ENCODE data around the gene TTC21A. TPM values are rescaled to one million over a fixed set of nuclear protein-coding genes. Genes with fewer than 3 reads are reported as not detected.

The TTC21A gene
- total RNA-seq, 1 donor from 2014 or later, result 7.8 TPM

GRCh38 chr3:39110041-39110639, 2.7 kb downstream of the TTC21A start:
- H3K9me3 Mint-ChIP-seq (ENCODE audit: unreplicated experiment), result peaks cover 13% of the 10 kb centered on the region
- H3K36me3 Mint-ChIP-seq (ENCODE audit: unreplicated experiment), result peaks cover 4% of the 10 kb centered on the region
- peaks cover 9% of the 10 kb centered on the region for H3K27me3 Mint-ChIP-seq (ENCODE audit: unreplicated experiment)
- no peak for TF ChIP-seq CTCF (IDR thresholded peaks at IDR 0.05; ENCODE audit: partially characterized antibody, unreplicated experiment)
- H3K4me1 Mint-ChIP-seq (ENCODE audit: low read depth, unreplicated experiment), result peaks cover 17% of the 10 kb centered on the region
- DNase-seq, result no peak
- no peak overlapping the region for H3K4me3 Mint-ChIP-seq (ENCODE audit: unreplicated experiment)
- H3K27ac Mint-ChIP-seq (ENCODE audit: unreplicated experiment), result no peak overlapping the region

GRCh38 chr3:39112113-39112512, 4.6 kb downstream of the TTC21A start:
- no peak overlapping the region for H3K27ac Mint-ChIP-seq (ENCODE audit: unreplicated experiment)
- no peak for DNase-seq
- no peak overlapping the region for H3K4me3 Mint-ChIP-seq (ENCODE audit: unreplicated experiment)
- no peak for TF ChIP-seq CTCF (IDR thresholded peaks at IDR 0.05; ENCODE audit: partially characterized antibody, unreplicated experiment)
- H3K27me3 Mint-ChIP-seq (ENCODE audit: unreplicated experiment), result peaks cover 7% of the 10 kb centered on the region
- H3K4me1 Mint-ChIP-seq (ENCODE audit: low read depth, unreplicated experiment), result peaks cover 10% of the 10 kb centered on the region
- H3K9me3 Mint-ChIP-seq (ENCODE audit: unreplicated experiment), result peaks cover 7% of the 10 kb centered on the region
- peaks cover 4% of the 10 kb centered on the region for H3K36me3 Mint-ChIP-seq (ENCODE audit: unreplicated experiment)

- Mint-ChIP-seq H3K27me3 (ENCODE audit: unreplicated experiment) (peaks cover 7% of the 10 kb centered on the region), H3K4me3 (ENCODE audit: unreplicated experiment) (no peak overlapping the region), H3K27ac (ENCODE audit: unreplicated experiment) (no peak overlapping the region), H3K9me3 (ENCODE audit: unreplicated experiment) (peaks cover 6% of the 10 kb centered on the region), H3K4me1 (ENCODE audit: low read depth, unreplicated experiment) (peaks cover 10% of the 10 kb centered on the region), H3K36me3 (ENCODE audit: unreplicated experiment) (peaks cover 4% of the 10 kb centered on the region)
- no peak for DNase-seq
- no peak for TF ChIP-seq CTCF (IDR thresholded peaks at IDR 0.05; ENCODE audit: partially characterized antibody, unreplicated experiment)
Measured at GRCh38 chr3:39112535-39112934, 5.1 kb downstream of the TTC21A start.

- Mint-ChIP-seq H3K9me3 (ENCODE audit: unreplicated experiment) (no peaks in the 10 kb centered on the region), H3K27me3 (ENCODE audit: unreplicated experiment) (peaks cover 5% of the 10 kb centered on the region), H3K4me3 (ENCODE audit: unreplicated experiment) (no peak overlapping the region), H3K27ac (ENCODE audit: unreplicated experiment) (no peak overlapping the region), H3K36me3 (ENCODE audit: unreplicated experiment) (peaks cover 4% of the 10 kb centered on the region), H3K4me1 (ENCODE audit: low read depth, unreplicated experiment) (peaks cover 5% of the 10 kb centered on the region)
- no peak for DNase-seq
- no peak for TF ChIP-seq CTCF (IDR thresholded peaks at IDR 0.05; ENCODE audit: partially characterized antibody, unreplicated experiment)
Measured at GRCh38 chr3:39113291-39113690, 5.8 kb downstream of the TTC21A start.

- no peak for TF ChIP-seq CTCF (IDR thresholded peaks at IDR 0.05; ENCODE audit: partially characterized antibody, unreplicated experiment)
- H3K4me1 Mint-ChIP-seq (ENCODE audit: low read depth, unreplicated experiment), result no peaks in the 10 kb centered on the region
- DNase-seq, result no peak
- H3K27me3 Mint-ChIP-seq (ENCODE audit: unreplicated experiment), result peaks cover 5% of the 10 kb centered on the region
- H3K4me3 Mint-ChIP-seq (ENCODE audit: unreplicated experiment), result no peak overlapping the region
- H3K27ac Mint-ChIP-seq (ENCODE audit: unreplicated experiment), result no peak overlapping the region
- H3K9me3 Mint-ChIP-seq (ENCODE audit: unreplicated experiment), result no peaks in the 10 kb centered on the region
- H3K36me3 Mint-ChIP-seq (ENCODE audit: unreplicated experiment), result peaks cover 4% of the 10 kb centered on the region
Measured at GRCh38 chr3:39114456-39114855, 7.0 kb downstream of the TTC21A start.
